ENCODE results near the gene LCAT.
A peak's percentile ranks its signal among the peaks of the same experiment; 100 is the strongest.

Gene LCAT

DNA sequence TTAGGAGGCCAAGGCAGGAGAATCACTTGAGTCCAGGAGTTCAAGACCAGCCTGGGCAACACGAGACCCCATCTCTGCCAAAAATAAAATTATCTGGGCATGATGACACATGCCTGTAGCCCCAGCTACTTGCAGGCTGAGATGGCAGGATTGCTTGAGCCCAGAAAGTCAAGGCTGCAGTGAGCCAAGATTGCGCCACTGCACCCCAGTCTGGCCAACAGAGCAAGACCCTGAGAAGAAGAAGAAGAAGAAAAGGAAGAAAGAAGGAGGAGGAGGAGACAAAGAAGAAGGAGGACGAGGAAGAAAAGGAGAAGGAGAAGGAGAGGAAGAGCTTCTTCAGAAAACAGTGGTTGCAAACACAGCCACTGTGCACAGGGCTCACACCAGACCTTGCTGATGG, 44.8 kb upstream of the LCAT start:
- no peak overlapping the region for H3K4me3 ChIP-seq (replicated peaks; ENCODE audit: low read depth, low read length)
- DNase-seq (ENCODE audit: extremely low read depth, low read depth), result no peak
- TF ChIP-seq, protein P1, sequence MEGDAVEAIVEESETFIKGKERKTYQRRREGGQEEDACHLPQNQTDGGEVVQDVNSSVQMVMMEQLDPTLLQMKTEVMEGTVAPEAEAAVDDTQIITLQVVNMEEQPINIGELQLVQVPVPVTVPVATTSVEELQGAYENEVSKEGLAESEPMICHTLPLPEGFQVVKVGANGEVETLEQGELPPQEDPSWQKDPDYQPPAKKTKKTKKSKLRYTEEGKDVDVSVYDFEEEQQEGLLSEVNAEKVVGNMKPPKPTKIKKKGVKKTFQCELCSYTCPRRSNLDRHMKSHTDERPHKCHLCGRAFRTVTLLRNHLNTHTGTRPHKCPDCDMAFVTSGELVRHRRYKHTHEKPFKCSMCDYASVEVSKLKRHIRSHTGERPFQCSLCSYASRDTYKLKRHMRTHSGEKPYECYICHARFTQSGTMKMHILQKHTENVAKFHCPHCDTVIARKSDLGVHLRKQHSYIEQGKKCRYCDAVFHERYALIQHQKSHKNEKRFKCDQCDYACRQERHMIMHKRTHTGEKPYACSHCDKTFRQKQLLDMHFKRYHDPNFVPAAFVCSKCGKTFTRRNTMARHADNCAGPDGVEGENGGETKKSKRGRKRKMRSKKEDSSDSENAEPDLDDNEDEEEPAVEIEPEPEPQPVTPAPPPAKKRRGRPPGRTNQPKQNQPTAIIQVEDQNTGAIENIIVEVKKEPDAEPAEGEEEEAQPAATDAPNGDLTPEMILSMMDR (IDR thresholded peaks at IDR 0.05; ENCODE audit: low read depth, low read length, missing control alignments), result no peak

DNA sequence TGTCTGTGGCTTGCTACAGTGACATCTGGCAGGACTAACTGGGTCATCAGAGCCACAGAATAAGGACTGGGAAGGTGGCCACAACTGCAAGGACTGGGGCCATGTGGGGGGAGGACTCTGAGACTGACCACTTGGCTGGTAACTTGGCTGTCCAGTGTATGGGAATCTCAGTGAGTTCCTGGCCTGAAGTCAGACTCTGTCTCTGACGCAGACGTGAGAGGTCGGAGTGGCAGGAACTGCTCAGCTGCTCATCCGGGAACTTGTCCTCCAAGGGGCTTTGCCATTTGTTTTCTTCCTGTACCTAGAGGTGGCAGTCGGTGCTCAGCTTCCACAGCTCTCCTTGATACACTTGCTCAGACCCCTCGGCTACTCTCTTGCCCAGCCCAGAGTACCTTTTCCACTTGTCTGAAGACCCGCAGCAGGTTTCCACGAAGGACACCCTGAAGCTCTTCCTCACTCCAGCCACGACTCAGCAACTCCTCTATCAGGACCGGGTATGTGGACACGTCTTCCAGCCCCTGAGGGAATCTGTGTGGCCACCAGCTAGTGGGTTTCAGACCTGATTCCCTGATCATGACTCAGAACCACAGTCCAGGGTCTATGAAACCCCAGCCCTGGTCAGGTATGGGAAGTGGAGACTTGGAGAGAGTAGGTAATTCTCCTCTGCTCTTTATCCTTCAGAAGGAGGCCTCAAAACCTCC, 43.7 kb upstream of the LCAT start:
- DNase-seq (ENCODE audit: extremely low read depth, low read depth), result no peak
- TF ChIP-seq, protein P1 (IDR thresholded peaks at IDR 0.05; ENCODE audit: low read depth, low read length, missing control alignments), result no peak
- no peak overlapping the region for H3K4me3 ChIP-seq (replicated peaks; ENCODE audit: low read depth, low read length)

DNA sequence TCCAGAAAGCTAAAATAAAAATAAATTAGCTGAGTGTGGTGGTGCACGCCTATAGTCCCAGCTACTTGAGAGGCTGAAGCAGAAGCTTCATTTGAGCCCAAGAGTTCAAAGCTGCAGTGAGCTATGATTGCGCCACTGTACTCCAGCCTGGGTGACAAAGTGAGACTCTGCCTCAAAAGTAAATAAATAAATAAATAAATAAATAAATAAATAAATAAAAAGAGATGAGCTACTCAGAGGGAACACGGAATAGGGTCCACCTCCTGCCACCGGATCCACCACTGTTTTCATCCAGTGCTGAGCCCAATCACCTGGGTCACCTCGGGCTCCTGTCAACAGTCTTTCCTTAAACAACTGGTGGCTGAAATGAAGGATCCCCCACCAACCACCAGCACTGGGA, 43.0 kb upstream of the LCAT start:
- TF ChIP-seq, protein P1 (IDR thresholded peaks at IDR 0.05; ENCODE audit: low read depth, low read length, missing control alignments), result no peak
- no peak for DNase-seq (ENCODE audit: extremely low read depth, low read depth)
- H3K4me3 ChIP-seq (replicated peaks; ENCODE audit: low read depth, low read length), result no peak overlapping the region

DNA sequence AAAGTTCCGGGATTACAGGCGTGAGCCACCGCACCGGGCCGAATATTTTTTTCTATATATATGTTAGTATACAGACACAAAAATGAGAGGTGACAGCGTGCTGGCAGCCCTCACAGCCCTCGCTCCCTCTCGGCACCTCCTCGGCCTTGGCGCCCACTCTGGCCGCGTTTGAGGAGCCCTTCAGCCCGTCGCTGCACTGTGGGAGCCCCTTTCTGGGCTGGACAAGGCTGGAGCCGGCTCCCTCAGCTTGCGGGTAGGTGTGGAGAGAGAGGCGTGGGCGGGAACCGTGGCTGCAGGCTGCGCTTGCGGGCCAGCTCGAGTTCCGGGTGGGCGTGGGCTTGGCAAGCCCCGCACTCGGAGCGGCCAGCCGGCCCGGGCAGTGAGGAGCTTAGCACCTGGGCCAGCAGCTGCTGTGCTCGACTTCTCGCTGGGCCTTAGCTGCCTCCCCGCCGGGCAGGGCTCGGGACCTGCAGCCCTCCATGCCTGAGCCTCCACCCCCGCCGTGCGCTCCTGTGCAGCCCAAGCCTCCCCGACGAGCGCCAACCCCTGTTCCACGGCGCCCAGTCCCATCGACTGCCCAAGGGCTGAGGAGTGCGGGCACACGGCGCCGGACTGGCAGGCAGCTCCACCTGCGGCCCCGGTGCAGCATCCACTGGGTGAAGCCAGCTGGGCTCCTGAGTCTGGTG, 38.2 kb upstream of the LCAT start:
- no peak overlapping the region for H3K4me3 ChIP-seq (replicated peaks; ENCODE audit: low read depth, low read length)
- TF ChIP-seq, protein P1 (IDR thresholded peaks at IDR 0.05; ENCODE audit: low read depth, low read length, missing control alignments), result no peak
- no peak for DNase-seq (ENCODE audit: extremely low read depth, low read depth)

DNA sequence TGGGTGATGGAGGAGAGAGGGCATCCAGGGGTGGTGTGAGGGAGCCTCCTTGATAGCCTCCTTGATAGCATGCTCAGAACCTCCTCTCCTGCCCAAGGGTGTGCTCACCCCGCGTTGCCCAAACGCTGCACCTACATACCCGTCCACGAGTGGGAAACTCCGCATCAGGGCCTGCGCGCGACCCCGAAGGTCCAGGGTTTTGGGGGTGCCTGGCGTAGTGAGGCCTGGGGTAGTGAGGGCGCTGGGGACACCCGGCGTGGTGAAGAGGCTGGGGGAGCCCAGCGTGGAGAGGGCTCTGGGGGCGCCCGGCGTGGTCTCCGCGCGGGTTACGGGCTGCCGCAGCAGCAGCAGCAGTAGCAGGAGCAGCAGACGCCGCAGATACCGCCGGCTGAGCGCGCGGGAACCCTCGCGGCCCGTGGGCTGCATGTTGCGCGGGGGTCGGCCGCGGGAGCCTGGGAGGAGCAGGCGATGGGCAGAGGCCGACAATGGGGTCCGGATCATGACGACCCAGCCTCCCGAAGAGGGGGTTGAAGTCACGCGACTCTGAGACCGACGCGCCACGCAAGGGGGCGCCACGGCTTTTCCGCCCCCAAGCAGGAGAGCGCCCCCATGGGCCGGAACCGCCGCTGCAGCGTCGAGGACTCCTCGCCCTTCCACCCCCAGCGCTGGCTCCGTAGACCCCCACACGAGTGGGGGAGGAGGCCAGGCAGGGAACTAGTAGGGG, 36.2 kb upstream of the LCAT start, which contains the start of gene DPEP3:
DPEP3 (minus strand) TSS at position 545 of the 724 bp plus-strand sequence; CDS start at position 426, 119 bp downstream.
- H3K4me3 ChIP-seq (replicated peaks; ENCODE audit: low read depth, low read length), result no peak within 1 kb of the TSS
- TF ChIP-seq, protein P1 (IDR thresholded peaks at IDR 0.05; ENCODE audit: low read depth, low read length, missing control alignments), result peak; percentile 24
- no peak for DNase-seq (ENCODE audit: extremely low read depth, low read depth)

DNA sequence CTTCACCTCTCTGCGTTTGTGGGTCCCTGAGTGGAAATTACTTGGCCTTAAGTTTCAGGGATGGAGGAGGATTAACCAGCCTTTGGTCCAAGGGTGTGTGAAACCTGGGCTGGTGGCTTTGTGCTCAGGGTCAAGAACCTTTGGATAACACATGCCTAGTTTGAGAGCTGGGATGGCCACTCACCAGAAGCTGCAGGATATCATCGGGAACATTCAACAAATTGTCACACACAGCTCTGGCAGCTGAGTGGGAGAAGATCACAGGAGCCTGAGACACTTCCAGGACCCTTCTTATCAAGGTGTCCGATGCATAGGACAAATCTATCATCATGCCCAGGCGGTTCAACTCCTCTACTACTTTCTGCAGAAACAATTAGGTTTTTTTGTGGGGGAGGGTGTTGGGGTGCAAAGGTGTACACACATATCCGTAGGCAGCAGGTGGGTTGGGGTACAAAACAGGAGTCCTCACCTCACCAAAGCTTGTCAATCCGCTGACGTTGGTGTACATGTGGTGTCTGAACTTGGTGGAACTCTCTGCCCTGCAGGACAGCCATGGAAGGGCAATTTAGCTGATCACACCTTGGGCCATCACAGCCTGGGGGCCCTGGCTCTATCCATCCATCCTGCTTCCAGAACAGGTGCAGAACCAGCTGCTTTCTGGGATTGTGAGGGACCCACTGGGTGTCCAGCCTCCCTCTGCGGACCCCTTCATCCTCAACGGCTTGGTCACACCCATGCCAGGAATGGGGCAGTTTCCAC, 33.7 kb upstream of the LCAT start:
- TF ChIP-seq, protein P1 (IDR thresholded peaks at IDR 0.05; ENCODE audit: low read depth, low read length, missing control alignments), result no peak
- DNase-seq (ENCODE audit: extremely low read depth, low read depth), result no peak
- H3K4me3 ChIP-seq (replicated peaks; ENCODE audit: low read depth, low read length), result no peak overlapping the region

Data from HFF-Myc (cell line).